ENCODE measurements around the gene RUBCN. TPM values are rescaled to one million over a fixed set of nuclear protein-coding genes. Genes with fewer than 3 reads are reported as not detected.
A peak's percentile ranks its signal among the peaks of the same experiment; 100 is the strongest.
"Not testable (repeated sequence)": the region's sequence is repeated elsewhere in the genome, so short reads cannot be mapped to it uniquely, and the experiment has no call there.

RUBCN gene
- total RNA-seq, 1 donor from 2014 or later = 31.7 TPM

- H3K9me3 Mint-ChIP-seq; H3K4me3 Mint-ChIP-seq; H3K27ac Mint-ChIP-seq (ENCODE audit: unreplicated experiment); H3K27me3 Mint-ChIP-seq (ENCODE audit: low read depth); H3K36me3 Mint-ChIP-seq (ENCODE audit: low read depth); DNase-seq (ENCODE audit: low read depth, low spot score); H3K4me1 Mint-ChIP-seq: not testable (repeated sequence)
Measured at GRCh38 chr3:197647649-197648048, 89.1 kb downstream of the RUBCN start.

- H3K36me3 Mint-ChIP-seq (ENCODE audit: low read depth); DNase-seq (ENCODE audit: low read depth, low spot score): not testable (repeated sequence)
Measured at GRCh38 chr3:197647191-197647590, 89.5 kb downstream of the RUBCN start.

GRCh38 chr3:197646294-197646693 is 90.4 kb downstream of the RUBCN start:
- H3K4me1 Mint-ChIP-seq; H3K27ac Mint-ChIP-seq (ENCODE audit: unreplicated experiment); H3K9me3 Mint-ChIP-seq; H3K27me3 Mint-ChIP-seq (ENCODE audit: low read depth); DNase-seq (ENCODE audit: low read depth, low spot score); H3K4me3 Mint-ChIP-seq; H3K36me3 Mint-ChIP-seq (ENCODE audit: low read depth): not testable (repeated sequence)

More at GRCh38 chr3:197647191-197647590, 89.5 kb downstream of the RUBCN start:
- H3K9me3 Mint-ChIP-seq; H3K27ac Mint-ChIP-seq (ENCODE audit: unreplicated experiment); H3K4me3 Mint-ChIP-seq; H3K4me1 Mint-ChIP-seq; H3K27me3 Mint-ChIP-seq (ENCODE audit: low read depth): not testable (repeated sequence)

GRCh38 chr3:197637556-197637955 is 99.1 kb downstream of the RUBCN start:
- H3K27ac Mint-ChIP-seq (ENCODE audit: unreplicated experiment); H3K4me3 Mint-ChIP-seq: not testable (repeated sequence)

GRCh38 chr3:197631989-197632388 is 104.7 kb downstream of the RUBCN start:
- not testable (repeated sequence) for H3K4me1 Mint-ChIP-seq; H3K36me3 Mint-ChIP-seq (ENCODE audit: low read depth); H3K27me3 Mint-ChIP-seq (ENCODE audit: low read depth); H3K9me3 Mint-ChIP-seq; DNase-seq (ENCODE audit: low read depth, low spot score); H3K27ac Mint-ChIP-seq (ENCODE audit: unreplicated experiment)
- peak overlapping the region; percentile 75 for H3K4me3 Mint-ChIP-seq
- TF ChIP-seq CTCF (conservative IDR thresholded peaks at IDR 0.05) = peak; percentile 35

More at GRCh38 chr3:197637556-197637955, 99.1 kb downstream of the RUBCN start:
- not testable (repeated sequence) for H3K4me1 Mint-ChIP-seq; DNase-seq (ENCODE audit: low read depth, low spot score); H3K27me3 Mint-ChIP-seq (ENCODE audit: low read depth)
- peaks cover 21% of the 10 kb centered on the region for H3K36me3 Mint-ChIP-seq (ENCODE audit: low read depth)
- peaks cover 10% of the 10 kb centered on the region for H3K9me3 Mint-ChIP-seq

GRCh38 chr3:197630766-197631165 is 105.9 kb downstream of the RUBCN start:
- not testable (repeated sequence) for H3K27me3 Mint-ChIP-seq (ENCODE audit: low read depth); H3K9me3 Mint-ChIP-seq; DNase-seq (ENCODE audit: low read depth, low spot score); H3K4me1 Mint-ChIP-seq; H3K36me3 Mint-ChIP-seq (ENCODE audit: low read depth); H3K27ac Mint-ChIP-seq (ENCODE audit: unreplicated experiment)
- peak overlapping the region; percentile 17 for H3K4me3 Mint-ChIP-seq

- H3K36me3 Mint-ChIP-seq (ENCODE audit: low read depth) = not testable (repeated sequence)
Measured at GRCh38 chr3:197629286-197629685, 107.4 kb downstream of the RUBCN start.

GRCh38 chr3:197627772-197628523 is 108.8 kb downstream of the RUBCN start:
- DNase-seq (ENCODE audit: low read depth, low spot score) = peak; percentile 95
- H3K4me1 Mint-ChIP-seq; H3K9me3 Mint-ChIP-seq; H3K27me3 Mint-ChIP-seq (ENCODE audit: low read depth); H3K36me3 Mint-ChIP-seq (ENCODE audit: low read depth): not testable (repeated sequence)
- peak overlapping the region; percentile 75 for H3K27ac Mint-ChIP-seq (ENCODE audit: unreplicated experiment)
- H3K4me3 Mint-ChIP-seq = peak overlapping the region; percentile 86

More at GRCh38 chr3:197629286-197629685, 107.4 kb downstream of the RUBCN start:
- H3K4me1 Mint-ChIP-seq; H3K27me3 Mint-ChIP-seq (ENCODE audit: low read depth); H3K27ac Mint-ChIP-seq (ENCODE audit: unreplicated experiment); H3K9me3 Mint-ChIP-seq; DNase-seq (ENCODE audit: low read depth, low spot score): not testable (repeated sequence)
- peak overlapping the region; percentile 86 for H3K4me3 Mint-ChIP-seq

GRCh38 chr3:197627158-197627771 is 109.4 kb downstream of the RUBCN start:
- not testable (repeated sequence) for DNase-seq (ENCODE audit: low read depth, low spot score); H3K27ac Mint-ChIP-seq (ENCODE audit: unreplicated experiment); H3K36me3 Mint-ChIP-seq (ENCODE audit: low read depth)

GRCh38 chr3:197626404-197627157 is 110.1 kb downstream of the RUBCN start:
- H3K4me3 Mint-ChIP-seq = peak overlapping the region; percentile 84
- not testable (repeated sequence) for H3K27me3 Mint-ChIP-seq (ENCODE audit: low read depth); H3K27ac Mint-ChIP-seq (ENCODE audit: unreplicated experiment); H3K9me3 Mint-ChIP-seq; H3K4me1 Mint-ChIP-seq; H3K36me3 Mint-ChIP-seq (ENCODE audit: low read depth); DNase-seq (ENCODE audit: low read depth, low spot score)

More at GRCh38 chr3:197627158-197627771, 109.4 kb downstream of the RUBCN start:
- peak overlapping the region; percentile 84 for H3K4me3 Mint-ChIP-seq
- not testable (repeated sequence) for H3K4me1 Mint-ChIP-seq; H3K9me3 Mint-ChIP-seq; H3K27me3 Mint-ChIP-seq (ENCODE audit: low read depth)

GRCh38 chr3:197621478-197621877 is 115.2 kb downstream of the RUBCN start:
- DNase-seq (ENCODE audit: low read depth, low spot score) = not testable (repeated sequence)

More at GRCh38 chr3:197621478-197621877, 115.2 kb downstream of the RUBCN start:
- H3K27ac Mint-ChIP-seq (ENCODE audit: unreplicated experiment); H3K9me3 Mint-ChIP-seq; H3K4me1 Mint-ChIP-seq; H3K27me3 Mint-ChIP-seq (ENCODE audit: low read depth); H3K4me3 Mint-ChIP-seq: not testable (repeated sequence)
- peaks cover 26% of the 10 kb centered on the region for H3K36me3 Mint-ChIP-seq (ENCODE audit: low read depth)
